HG02970 (cell line): ENCODE data around the gene MSRB3.

ENCODE experiments used
- ATAC-seq: cut with Tn5 transposase; IDR thresholded peaks from one replicate; pipeline ENCODE4 v1.9.1; 2021; ENCODE audit warnings: mild to moderate bottlenecking, moderate library complexity, moderate number of reproducible peaks; ENCODE audit not compliant: unreplicated experiment, low FRiP score

MSRB3 gene

GRCh38 chr12:65324056-65324455 lies 45.6 kb downstream of the MSRB3 start:
- ATAC-seq: no peak

GRCh38 chr12:65324551-65324950 lies 46.1 kb downstream of the MSRB3 start:
- no peak for ATAC-seq

GRCh38 chr12:65325183-65325582 lies 46.7 kb downstream of the MSRB3 start:
- ATAC-seq: no peak

GRCh38 chr12:65326616-65327015 lies 48.1 kb downstream of the MSRB3 start:
- ATAC-seq: no peak

GRCh38 chr12:65327207-65328076 lies 49.0 kb downstream of the MSRB3 start:
- ATAC-seq: no peak

GRCh38 chr12:65329721-65330120 lies 51.2 kb downstream of the MSRB3 start:
- ATAC-seq: no peak

GRCh38 chr12:65330331-65330730 lies 51.8 kb downstream of the MSRB3 start:
- no peak for ATAC-seq

GRCh38 chr12:65331456-65331855 lies 53.0 kb downstream of the MSRB3 start:
- ATAC-seq: no peak

- ATAC-seq: no peak
These were observed 55.2 kb downstream of the MSRB3 start for GRCh38 chr12:65333649-65334048.

GRCh38 chr12:65334521-65334920 lies 56.0 kb downstream of the MSRB3 start:
- no peak for ATAC-seq

- ATAC-seq: no peak
These were observed 56.7 kb downstream of the MSRB3 start for GRCh38 chr12:65335021-65335714.

- no peak for ATAC-seq
These were observed 57.5 kb downstream of the MSRB3 start for GRCh38 chr12:65335981-65336380.

- ATAC-seq: no peak
These were observed 60.7 kb downstream of the MSRB3 start for GRCh38 chr12:65339161-65339560.

GRCh38 chr12:65343230-65343629 lies 64.7 kb downstream of the MSRB3 start:
- no peak for ATAC-seq

GRCh38 chr12:65343801-65344200 lies 65.3 kb downstream of the MSRB3 start:
- no peak for ATAC-seq

- no peak for ATAC-seq
These were observed 77.0 kb downstream of the MSRB3 start for GRCh38 chr12:65355461-65355860.

- ATAC-seq: no peak
These were observed 84.0 kb downstream of the MSRB3 start for GRCh38 chr12:65362234-65363031.

- ATAC-seq: no peak
These were observed 85.6 kb downstream of the MSRB3 start for GRCh38 chr12:65364046-65364445.

GRCh38 chr12:65367396-65367795 lies 88.9 kb downstream of the MSRB3 start:
- no peak for ATAC-seq

- ATAC-seq: no peak
These were observed 89.6 kb downstream of the MSRB3 start for GRCh38 chr12:65368055-65368454.

- ATAC-seq: no peak
These were observed 94.1 kb downstream of the MSRB3 start for GRCh38 chr12:65372574-65372973.
